Sigmoid colon (tissue), 3 donors: Measurements from ENCODE around the gene TSPAN18.

ENCODE experiments used
- POLR2A ChIP-seq, 2 donors: fragments of 450-650 bp; IDR thresholded peaks; one replicate each; pipeline ENCODE4 v1.6.1; 2016; ENCODE audit warnings: antibody characterized with exemption in 2 of 2, mild to moderate bottlenecking in 2 of 2, moderate library complexity in 2 of 2
- TF ChIP-seq, protein P1 (sequence below), 4 experiments: fragments of 450-650 bp in 3 of 4; fragments of 200-600 bp in 1 of 4; IDR thresholded peaks; one replicate each; pipeline ENCODE4 v1.5.1; 2016 to 2019; ENCODE audit warnings: antibody characterized with exemption in 4 of 4, mild to moderate bottlenecking in 3 of 4, moderate library complexity in 2 of 4

DNA sequence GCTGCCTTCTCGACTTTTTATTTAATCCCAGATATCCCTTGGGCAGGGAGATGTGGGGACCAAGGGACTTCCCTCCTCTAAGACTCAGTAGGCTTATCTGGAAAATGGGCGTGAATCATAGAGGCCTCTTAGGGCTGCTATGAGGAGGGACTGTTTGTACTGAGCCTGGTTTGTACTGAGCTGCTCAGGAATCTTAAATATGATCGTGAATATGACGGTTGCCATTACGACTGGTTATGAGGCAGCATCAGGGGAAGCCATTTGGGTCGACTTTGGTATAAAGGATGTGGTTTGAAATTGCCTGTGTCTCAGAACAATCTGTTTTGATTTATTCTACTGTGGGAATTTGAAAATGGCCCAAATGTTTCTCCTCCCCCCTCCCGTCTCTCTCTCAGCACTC, 20.6 kb downstream of the TSPAN18 start:
- TF ChIP-seq, protein P1, sequence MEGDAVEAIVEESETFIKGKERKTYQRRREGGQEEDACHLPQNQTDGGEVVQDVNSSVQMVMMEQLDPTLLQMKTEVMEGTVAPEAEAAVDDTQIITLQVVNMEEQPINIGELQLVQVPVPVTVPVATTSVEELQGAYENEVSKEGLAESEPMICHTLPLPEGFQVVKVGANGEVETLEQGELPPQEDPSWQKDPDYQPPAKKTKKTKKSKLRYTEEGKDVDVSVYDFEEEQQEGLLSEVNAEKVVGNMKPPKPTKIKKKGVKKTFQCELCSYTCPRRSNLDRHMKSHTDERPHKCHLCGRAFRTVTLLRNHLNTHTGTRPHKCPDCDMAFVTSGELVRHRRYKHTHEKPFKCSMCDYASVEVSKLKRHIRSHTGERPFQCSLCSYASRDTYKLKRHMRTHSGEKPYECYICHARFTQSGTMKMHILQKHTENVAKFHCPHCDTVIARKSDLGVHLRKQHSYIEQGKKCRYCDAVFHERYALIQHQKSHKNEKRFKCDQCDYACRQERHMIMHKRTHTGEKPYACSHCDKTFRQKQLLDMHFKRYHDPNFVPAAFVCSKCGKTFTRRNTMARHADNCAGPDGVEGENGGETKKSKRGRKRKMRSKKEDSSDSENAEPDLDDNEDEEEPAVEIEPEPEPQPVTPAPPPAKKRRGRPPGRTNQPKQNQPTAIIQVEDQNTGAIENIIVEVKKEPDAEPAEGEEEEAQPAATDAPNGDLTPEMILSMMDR (IDR thresholded peaks at IDR 0.05): no peak
- no peak for TF ChIP-seq POLR2A (IDR thresholded peaks at IDR 0.05)
